Measurements from ENCODE around the gene ESRRB.
A peak's percentile ranks its signal among the peaks of the same experiment; 100 is the strongest.

Gene ESRRB

DNA sequence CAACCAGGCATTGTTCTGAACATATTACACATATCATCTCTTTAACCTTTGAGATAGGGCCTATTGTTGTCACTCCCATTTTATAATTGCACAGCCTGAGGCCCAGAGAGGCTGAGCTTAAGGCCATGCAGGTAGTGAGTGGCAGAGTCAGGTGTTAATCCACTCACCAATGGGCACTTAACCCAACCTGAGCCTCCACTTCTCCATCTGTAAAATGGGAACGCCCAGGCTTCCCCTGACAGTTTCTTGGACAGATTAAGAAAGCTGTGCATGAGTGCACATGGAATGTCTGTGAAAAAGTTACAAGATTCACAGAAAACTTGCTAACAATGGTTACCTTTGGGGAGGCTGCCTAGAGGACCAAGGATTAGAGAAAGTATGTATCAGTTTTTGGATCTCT is 32.9 kb downstream of the ESRRB start:
- no peak for DNase-seq

DNA sequence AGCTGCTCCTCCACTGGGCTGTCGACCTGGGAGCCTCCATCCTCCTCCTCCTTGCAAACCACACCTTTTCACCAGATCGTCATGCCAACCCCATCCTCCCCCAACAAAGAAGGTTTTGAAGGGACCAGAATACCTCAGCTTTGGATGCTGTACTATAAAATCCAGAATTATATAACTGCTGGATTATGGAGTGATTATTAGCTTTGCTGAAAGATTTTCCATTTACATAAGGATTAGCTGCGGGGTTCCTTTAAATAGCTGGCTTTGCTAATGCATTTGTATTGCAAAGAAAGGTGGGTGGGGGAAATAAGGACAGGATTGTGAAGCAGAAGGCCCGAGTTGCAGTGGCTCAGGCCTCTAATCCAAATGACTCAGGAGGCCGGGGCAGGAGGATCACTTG is 36.6 kb downstream of the ESRRB start:
- DNase-seq = no peak

DNA sequence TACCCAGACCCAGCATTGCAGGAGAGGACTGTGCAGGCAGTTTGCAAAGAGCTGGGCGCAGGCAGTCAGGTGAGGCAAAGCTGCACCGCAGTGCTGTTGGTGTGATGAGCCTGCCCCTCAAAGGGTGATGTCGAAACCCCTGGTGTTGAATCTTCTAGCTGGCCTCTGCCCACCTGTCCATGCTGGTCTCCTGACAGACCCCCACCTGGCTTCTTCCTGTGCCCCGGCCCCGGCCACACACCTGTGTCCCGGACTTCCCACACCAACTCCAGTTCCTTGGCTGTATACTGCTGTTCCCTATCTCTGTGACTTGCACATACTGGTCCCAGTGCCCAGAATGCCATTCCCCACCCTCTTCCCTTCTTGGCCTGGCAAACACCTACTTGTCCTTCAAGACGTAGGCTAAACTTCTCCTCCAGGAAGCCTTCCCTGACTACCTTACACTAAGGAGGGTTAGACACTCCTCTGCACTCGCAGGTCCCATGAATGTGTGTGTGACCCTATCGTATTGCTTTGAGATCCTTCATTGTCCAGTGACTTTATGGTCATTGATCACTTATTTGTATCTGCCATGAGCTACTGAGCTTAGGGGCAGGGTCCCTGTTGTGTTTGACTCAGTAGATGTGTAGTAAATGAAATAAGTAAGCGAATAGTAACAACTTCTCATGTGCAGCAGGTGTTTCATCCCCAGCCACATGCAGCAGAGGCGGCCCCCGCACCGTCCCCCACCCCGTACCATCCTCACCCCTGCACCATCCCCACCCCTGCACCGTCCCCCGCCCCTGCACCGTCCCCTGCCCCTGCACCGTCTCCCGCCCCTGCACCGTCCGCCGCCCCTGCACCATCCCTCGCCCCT is 37.4 kb downstream of the ESRRB start:
- DNase-seq = no peak

DNA sequence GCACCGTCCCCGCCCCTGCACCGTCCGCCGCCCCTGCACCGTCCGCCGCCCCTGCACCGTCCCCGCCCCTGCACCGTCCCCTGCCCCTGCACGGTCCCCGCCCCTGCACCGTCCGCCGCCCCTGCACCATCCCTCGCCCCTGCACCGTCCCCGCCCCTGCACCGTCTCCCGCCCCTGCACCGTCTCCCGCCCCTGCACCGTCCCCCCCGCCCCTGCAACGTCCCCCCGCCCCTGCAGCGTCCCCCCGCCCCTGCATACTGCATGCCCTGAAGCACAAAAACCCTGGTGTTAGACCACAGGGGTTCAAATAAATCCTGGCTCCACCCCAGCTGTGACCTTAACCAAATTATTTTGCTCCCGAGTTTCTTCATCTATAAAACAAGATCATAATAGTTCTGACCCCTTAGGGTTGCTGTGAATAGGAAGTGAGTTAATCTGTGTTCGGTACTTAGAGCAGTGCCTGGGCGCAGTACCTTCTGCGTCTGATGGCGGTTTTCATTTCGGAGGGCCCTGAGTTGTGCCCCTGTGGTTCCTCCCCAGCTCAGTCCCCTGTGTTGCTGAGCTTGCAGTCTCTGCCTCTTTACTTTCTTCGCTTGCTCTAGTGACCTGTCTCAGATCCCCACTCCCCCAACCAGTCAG is 38.1 kb downstream of the ESRRB start:
- no peak for DNase-seq

DNA sequence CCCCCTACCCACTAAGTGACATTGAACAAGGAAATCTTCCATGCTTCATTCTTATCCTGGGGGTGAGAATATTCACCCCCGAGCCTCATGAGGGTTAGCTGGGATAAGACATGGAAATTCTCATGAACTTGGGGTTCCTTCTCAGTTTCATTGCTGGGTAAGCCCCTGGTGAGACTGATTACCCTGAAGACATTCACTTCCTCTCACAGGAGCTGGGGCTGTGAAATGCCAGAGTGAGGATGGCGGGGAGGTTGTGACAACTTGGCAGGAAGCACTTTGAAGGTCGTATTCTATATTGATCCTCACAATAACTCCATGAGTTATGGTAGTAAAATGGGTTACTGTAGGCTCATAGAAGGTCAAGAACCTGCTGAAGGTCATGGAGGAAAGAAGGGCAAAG is 43.5 kb downstream of the ESRRB start:
- DNase-seq = no peak

DNA sequence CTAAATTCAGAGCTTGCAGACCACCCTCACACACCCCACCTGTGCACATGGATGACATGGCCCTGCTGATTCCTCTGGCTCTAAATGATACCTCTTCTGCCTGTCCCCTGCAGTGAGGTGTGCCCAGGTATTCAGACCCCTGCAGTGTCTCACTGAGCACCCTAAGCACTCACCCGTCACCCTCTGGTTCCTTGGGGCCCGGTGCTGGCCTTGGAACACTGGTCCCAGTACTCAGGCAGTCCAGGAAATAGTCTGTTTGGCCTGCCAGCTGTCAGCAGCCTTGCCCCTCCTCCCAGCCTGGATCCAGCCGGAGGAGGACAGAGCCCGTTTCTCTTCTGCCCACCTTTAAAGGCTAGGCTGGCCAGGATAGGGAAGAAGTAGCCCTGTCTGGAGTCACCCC is 44.9 kb downstream of the ESRRB start:
- no peak for DNase-seq

DNA sequence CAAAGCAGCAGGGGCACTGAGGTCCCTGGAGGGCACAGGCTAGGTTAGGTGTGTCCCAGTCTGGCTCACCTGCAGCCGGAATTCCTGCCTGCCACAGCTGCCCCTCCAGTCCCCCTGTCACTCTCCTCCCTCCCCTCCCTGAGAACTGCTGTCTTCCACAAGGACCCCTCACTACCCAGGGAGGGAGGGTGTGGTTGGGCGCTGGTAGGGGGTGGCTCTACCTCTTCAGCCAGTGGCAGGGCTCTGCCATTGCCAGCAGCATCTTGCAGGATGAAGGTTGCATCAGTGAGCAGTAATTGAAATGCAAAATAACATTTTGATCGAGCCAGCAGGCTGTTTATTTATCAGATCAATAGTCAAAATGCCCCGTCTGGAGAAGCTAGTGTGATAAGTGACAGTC is 45.7 kb downstream of the ESRRB start:
- no peak for DNase-seq

DNA sequence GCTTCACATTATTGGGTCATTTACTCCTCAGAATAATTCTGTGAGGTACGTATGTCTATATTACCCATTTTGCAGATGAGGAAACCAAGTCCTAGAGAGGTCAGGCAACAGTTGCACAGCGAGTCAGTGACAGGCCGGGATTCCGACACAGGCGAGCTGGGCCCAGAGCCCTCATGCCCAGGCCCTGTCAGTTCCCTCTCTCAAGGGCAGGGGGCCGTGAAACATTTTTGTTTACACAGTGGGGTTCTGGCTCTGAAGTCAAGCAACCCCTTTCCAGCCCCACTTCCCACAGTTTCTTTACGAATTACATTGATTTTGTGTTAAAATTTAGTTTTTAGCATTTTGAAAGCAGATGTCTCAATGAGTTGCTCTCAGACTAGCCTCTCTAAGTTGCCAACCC is 46.7 kb downstream of the ESRRB start:
- DNase-seq = no peak

DNA sequence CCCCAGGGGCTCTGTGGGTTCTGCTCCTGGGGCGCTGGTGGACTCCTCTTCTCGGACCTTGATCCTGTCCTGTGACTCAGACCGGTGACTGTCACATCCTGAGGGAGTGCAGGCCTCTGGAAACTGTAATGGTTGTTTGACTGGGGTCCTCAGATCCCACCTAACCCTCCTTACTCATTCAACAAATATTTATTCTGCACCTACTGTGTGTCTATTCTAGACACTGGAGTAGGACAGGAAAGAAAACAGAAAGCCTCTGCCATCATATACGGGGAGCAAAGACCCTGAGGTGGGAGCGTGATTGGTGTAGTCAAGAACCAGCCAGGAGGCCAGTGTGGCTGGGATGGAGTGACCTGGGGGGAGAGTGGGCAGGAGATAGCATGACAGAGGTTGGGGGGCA is 47.6 kb downstream of the ESRRB start:
- DNase-seq = no peak

DNA sequence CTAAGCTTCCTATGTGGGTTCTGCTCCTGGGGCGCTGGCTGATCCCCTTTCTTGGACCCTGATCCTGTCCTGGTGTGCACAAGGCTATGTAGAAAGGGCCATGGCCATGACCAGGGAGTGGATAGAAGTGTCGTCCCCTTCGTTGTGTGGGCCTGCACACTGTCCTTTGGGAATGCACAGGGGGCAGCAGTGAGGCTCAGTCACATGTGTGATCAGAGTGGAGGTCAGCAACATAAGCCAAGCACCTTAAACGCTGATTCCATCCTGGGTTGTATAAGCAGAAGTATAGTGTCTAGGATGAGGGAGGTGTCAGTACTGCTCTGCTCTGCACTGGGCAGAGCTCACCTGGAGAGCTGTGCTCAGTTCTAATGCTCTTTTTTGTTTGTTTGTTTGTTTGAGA is 48.4 kb downstream of the ESRRB start:
- DNase-seq = no peak

DNA sequence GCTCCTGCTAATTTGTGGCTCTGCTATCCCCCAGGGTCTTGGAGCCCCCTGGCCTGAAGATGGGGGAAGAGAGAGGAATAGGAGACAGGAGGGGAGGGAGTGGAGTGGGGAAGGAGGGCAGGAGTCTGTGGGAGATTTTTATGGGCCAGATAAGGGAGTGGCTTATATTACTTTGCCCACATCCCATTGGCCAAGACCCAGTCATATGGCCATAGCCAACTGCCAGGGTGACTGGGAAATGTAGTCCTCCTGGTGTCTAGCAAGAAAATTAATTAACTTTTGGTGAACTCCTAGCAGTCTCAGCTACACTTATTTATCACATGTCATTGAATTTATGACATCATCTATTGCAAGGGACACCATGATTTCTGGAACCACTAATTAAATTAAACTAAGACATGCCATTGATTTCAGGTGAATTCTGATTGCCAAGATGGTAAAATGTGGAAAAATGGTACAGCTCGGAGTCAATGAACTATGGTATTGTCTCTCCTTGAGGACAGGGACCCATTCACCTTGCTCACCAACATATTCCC is 50.3 kb downstream of the ESRRB start:
- DNase-seq = no peak

DNA sequence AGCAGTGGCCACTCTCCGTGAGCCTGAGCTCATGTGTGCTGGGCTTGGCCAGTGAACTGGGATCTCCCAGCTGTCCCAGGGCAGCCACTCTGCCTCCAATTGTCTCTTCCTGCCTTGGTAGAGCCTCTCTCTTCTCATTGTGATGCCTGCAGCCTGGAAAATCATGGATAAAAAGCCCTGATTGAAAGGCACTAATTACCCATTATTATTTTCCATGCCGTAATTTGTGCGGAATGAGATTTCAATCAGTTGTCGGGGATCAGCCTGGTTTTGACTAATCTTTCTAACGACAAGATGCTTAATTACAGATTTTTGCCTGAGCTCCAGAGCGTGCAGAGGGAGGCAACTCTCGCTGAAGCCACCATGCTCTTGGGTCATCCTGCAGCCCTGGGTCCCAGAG is 52.7 kb downstream of the ESRRB start:
- no peak for DNase-seq

DNA sequence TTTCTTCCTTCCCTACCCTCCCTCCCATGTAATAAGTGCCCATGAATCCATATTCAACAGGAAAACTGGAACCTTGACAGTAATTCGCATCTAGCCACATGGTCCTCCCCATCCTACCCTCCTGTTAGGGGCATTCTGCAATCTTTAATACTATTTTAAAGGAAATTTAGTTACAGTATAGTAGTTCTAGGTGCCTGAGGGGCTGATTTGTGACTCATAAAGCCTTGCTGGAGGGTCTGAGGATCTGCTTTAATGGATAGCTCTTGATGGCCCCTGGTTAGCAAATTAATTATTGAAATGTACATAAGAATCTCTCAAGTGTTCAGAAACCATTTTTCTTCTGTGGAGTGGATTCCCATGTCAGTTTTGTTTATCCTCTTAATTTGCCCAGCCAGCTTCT is 54.1 kb downstream of the ESRRB start:
- no peak for DNase-seq

DNA sequence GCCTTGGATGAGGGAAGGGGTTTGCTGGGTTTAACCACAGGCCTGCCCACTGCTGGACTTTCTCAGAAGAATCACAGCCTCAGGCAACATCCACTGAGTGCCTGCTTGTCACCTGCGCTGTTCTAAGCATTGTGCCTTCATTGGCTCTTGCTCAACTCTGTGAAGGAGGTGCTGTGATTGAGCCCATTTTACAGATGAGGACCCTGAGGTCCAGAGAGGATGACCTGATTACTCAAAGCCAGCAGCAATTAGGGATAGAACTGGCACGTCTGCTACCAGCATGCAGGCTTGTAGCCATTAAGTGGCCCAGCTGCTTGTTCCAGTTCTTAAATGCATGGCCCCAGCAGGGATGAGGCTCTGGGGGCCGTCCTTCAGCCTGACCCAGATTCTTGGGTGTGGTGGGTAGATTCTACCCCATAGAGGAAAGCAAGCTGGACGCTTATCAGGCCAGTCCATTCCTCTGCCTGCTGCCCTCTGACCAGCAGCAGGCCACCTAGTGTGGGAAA is 54.6 kb downstream of the ESRRB start:
- no peak for DNase-seq

DNA sequence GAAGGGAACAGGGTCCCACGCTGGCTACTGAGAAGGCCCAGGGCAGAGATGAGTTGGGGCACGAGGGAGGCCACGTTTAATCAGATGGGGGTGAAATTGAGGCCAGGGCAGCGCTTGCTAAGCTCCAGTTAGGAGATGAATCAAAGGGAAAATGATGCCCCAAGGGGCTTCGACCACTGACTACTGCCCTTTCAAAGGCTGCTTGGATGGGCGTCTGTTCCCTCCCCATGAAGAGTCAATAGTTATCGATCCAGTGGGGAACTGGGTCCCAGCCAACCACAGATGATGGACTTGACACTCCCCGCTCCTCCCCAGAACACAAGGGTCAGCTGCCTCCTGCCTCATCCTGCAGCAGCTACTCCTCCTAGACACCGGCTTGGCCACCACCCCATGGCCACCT is 55.6 kb downstream of the ESRRB start:
- DNase-seq = no peak

DNA sequence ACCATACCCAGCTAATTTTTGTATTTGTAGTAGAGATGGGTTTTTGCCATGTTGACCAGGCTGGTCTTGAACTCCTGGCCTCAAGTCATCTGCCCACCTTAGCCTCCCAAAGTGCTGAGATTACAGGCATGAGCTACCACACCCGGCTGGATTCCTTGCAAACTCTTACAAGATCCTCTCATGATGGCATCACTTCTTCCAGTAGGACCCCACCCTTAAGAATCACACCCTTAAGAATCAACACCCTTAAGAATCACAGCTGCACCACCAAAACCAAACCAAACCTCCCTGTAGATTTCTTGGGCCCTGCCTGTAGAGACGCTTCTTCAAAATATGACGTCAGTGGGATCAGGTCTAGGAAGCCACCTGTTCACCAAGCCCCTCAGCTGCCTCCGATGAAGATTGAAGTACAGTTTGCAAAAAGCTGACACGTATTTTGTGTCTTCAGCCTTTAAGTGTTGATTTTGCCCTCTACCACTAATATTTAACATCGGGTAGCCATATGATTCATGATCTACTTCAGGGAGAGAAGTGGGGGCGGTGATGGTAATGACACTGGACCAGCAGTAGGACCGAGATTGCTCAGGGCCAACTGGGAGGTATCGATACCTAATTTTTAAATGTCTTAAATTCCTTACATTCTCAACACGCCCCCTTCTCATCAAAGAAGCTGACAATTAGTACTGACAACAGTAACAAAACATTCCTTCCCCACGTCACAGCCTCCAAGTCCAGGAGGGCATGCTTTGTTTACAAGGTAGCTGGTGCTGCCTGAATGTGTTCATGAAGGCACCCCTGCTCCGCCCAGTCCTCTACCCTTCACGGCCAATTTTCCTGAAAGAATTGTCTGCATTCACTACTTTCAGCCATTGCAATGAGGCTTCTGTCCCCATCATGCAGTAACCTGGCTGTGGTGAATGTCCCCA is 57.2 kb downstream of the ESRRB start:
- no peak for DNase-seq

DNA sequence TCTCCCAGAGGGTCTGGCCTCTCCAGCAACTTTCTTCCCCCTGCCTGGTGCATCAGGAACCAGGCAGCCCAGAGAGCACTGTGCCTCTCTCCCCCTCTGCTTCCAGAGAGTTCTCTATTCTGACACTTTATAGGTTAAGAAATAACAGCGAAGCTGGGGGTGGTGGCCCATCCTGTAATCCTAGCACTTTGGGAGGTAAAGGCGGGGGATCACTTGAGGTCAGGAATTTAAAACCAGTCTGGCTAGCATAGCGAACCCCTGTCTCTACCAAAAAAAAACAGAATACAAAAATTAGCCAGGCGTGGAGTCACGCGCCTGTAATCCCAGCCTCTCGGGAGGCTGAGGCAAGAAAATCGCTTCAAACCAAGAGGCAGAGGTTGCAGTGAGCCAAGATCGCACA is 58.3 kb downstream of the ESRRB start:
- no peak for DNase-seq

DNA sequence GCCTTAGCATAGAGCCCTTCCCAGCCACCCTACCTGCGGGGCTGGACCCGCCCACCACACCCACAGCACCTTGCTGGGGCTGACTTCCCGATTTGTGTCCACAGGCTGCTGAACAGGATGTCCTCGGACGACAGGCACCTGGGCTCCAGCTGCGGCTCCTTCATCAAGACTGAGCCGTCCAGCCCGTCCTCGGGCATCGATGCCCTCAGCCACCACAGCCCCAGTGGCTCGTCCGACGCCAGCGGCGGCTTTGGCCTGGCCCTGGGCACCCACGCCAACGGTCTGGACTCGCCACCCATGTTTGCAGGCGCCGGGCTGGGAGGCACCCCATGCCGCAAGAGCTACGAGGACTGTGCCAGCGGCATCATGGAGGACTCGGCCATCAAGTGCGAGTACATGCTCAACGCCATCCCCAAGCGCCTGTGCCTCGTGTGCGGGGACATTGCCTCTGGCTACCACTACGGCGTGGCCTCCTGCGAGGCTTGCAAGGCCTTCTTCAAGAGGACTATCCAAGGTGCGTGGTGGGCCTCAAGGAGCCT is 63.4 kb downstream of the ESRRB start:
- DNase-seq = no peak

DNA sequence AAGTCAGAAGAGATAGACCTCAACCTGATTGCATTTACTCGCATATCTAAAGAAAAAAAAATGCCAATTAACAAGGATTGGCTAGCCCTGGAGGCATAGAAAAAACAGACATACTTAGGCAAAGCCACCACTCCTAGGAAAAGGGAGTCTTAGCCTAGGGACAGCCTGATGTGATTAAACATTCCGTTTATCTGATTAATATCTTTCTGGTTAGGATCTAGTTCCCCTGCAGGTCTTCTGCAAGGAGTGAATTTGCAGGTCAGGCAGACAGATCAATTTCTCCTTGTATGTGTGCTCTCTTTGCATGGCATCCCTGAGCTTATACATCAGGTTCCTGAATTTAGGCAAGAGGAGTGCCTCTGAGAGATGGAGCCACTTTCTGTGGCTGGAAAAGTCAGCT is 70.5 kb downstream of the ESRRB start:
- DNase-seq = no peak

DNA sequence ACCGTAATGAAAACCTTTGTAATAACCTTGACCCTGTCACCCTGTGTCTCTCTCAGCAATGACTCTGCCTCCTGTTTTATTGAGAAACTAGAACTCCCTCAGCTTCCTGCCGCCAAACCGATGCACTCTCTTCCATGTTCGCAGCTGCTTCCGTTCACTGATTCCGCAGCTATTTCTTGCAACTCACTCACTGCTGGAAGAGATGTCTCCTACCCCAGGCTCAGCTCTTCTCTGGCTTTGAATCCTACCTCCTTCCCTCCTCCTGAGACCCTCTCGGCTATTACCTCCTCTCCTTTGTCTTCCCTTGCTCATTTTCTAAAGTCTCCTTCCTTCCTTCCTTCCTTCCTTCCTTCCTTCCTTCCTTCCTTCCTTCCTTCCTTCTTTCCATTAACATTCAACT is 71.0 kb downstream of the ESRRB start:
- DNase-seq = no peak

DNA sequence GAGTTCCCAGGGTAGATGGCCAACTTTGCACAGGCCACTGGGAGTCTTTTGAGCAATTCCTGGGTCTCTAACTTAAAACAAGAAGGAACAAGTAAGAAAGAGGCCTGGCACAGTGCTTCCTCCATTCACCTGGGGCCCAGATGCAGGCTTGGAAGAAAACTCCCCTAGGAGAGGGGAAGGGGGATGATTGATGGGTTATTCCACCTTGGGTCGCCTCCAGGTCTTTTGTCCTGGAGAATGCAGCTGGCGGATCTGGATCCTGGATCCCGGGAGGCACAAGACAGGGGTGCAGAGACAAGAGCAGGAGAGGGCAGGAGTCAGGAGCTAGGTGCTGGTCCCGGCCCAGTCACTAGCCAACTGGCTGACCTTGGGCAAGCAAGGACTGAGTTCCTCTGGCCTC is 74.5 kb downstream of the ESRRB start:
- DNase-seq = no peak

DNA sequence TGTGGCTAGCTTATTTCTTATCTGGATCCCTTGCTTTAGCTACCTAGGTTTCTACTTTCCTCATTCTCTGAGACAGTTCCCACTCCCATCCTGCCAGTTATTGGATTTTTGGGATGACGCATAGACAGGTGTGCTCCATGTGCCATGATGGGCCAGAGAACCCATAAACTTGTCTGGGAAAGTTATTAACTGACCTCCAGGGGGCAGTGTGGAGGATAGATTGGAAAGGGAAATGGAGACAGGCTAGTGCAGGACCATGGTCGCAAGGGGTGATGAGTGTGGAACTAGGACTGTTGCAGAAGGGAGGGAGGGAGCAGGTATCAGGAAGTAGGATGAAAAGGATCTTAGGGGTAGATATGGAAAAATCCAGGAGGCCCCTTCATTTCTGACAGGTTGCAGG is 80.3 kb downstream of the ESRRB start:
- DNase-seq = peak; percentile 7

Measured in activated T-cell treated with anti-CD3 and anti-CD28 coated beads for 4 hours (primary cell).